H9 (cell line): ENCODE measurements around the gene SUSD2. TPM values are rescaled to one million over a fixed set of nuclear protein-coding genes. Genes with fewer than 3 reads are reported as not detected.
"Not testable (repeated sequence)": the region's sequence is repeated elsewhere in the genome, so short reads cannot be mapped to it uniquely, and the experiment has no call there.

ENCODE experiments used
- DNase-seq: peaks from one replicate; pipeline ENCODE4 v3.0.0-alpha.2; 2017
- H2AFZ ChIP-seq: one replicate; pipeline ENCODE4 v1.6.1; 2013; ENCODE audit warnings: mild to moderate bottlenecking, low read length, control low read depth, moderate library complexity
- H2AK5ac ChIP-seq: 2 replicates; pipeline ENCODE4 v1.6.1; 2013; ENCODE audit warnings: low read length, control low read depth, mixed read lengths; ENCODE audit not compliant: insufficient read length
- H2BK120ac ChIP-seq: one replicate; pipeline ENCODE4 v1.6.1; 2013; ENCODE audit warnings: low read depth, mild to moderate bottlenecking, low read length, control low read depth, inconsistent platforms; ENCODE audit not compliant: poor library complexity, severe bottlenecking
- H2BK12ac ChIP-seq: 2 replicates; pipeline ENCODE4 v1.6.1; 2013; ENCODE audit warnings: low read length, control low read depth, mixed read lengths, low read depth; ENCODE audit not compliant: insufficient read length
- H2BK15ac ChIP-seq: 2 replicates; pipeline ENCODE4 v1.6.1; 2013; ENCODE audit warnings: low read depth, low read length, control low read depth
- H2BK20ac ChIP-seq: one replicate; pipeline ENCODE4 v1.6.1; 2013; ENCODE audit warnings: low read depth, mild to moderate bottlenecking, low read length, control low read depth, inconsistent platforms; ENCODE audit not compliant: poor library complexity, severe bottlenecking
- H2BK5ac ChIP-seq: 2 replicates; pipeline ENCODE4 v1.6.1; 2013; ENCODE audit warnings: low read length, control low read depth, mixed read lengths; ENCODE audit not compliant: insufficient read length
- H3K14ac ChIP-seq: 2 replicates; pipeline ENCODE4 v1.6.1; 2013; ENCODE audit warnings: low read length, control low read depth; ENCODE audit not compliant: insufficient read depth
- H3K18ac ChIP-seq: 2 replicates; pipeline ENCODE4 v1.6.1; 2013; ENCODE audit warnings: low read depth, mild to moderate bottlenecking, mixed read lengths, low read length, control low read depth; ENCODE audit not compliant: insufficient read length
- H3K23ac ChIP-seq: 2 replicates; pipeline ENCODE4 v1.6.1; 2013; ENCODE audit warnings: low read length, control low read depth, mixed read lengths, low read depth; ENCODE audit not compliant: insufficient read length
- H3K23me2 ChIP-seq: 2 replicates; pipeline ENCODE4 v1.6.1; 2013; ENCODE audit warnings: low read depth, mild to moderate bottlenecking, mixed read lengths, low read length, control low read depth; ENCODE audit not compliant: insufficient read length, poor library complexity, severe bottlenecking
- H3K27ac ChIP-seq: 2 replicates; pipeline ENCODE4 v1.5.1; 2013; ENCODE audit warnings: low read length, control low read depth, mixed read lengths, low read depth; ENCODE audit not compliant: insufficient read length
- H3K27me3 ChIP-seq: 2 replicates; pipeline ENCODE4 v1.6.1; 2013; ENCODE audit warnings: low read length, control low read depth, inconsistent platforms; ENCODE audit not compliant: insufficient read depth
- H3K4ac ChIP-seq: 2 replicates; pipeline ENCODE4 v1.6.1; 2013; ENCODE audit warnings: low read depth, mild to moderate bottlenecking, control low read depth, inconsistent platforms, low read length, moderate library complexity
- H3K4me1 ChIP-seq: 2 replicates; pipeline ENCODE4 v1.6.1; 2013; ENCODE audit warnings: low read length, control low read depth, inconsistent platforms; ENCODE audit not compliant: insufficient read depth
- H3K4me2 ChIP-seq: 2 replicates; pipeline ENCODE4 v1.6.1; 2013; ENCODE audit warnings: low read length, control low read depth, mixed read lengths; ENCODE audit not compliant: insufficient read length, insufficient read depth
- H3K56ac ChIP-seq: 2 replicates; pipeline ENCODE4 v1.6.1; 2013; ENCODE audit warnings: low read depth, mild to moderate bottlenecking, mixed read lengths, low read length, control low read depth; ENCODE audit not compliant: insufficient read length
- H3K79me1 ChIP-seq: 2 replicates; pipeline ENCODE4 v1.6.1; 2013; ENCODE audit warnings: low read depth, mild to moderate bottlenecking, moderate library complexity, low read length, control low read depth, inconsistent platforms; ENCODE audit not compliant: insufficient read depth, poor library complexity, severe bottlenecking
- H3K79me2 ChIP-seq: 2 replicates; pipeline ENCODE4 v1.6.1; 2013; ENCODE audit warnings: low read length, control low read depth, inconsistent platforms; ENCODE audit not compliant: insufficient read depth
- H3K9ac ChIP-seq: 2 replicates; pipeline ENCODE4 v1.6.1; 2013; ENCODE audit warnings: low read length, control low read depth, mixed read lengths; ENCODE audit not compliant: insufficient read length; ENCODE audit errors: extremely low read depth
- H3K9me3 ChIP-seq: one replicate; pipeline ENCODE4 v1.6.1; 2013; ENCODE audit warnings: low read depth, low read length, inconsistent platforms; ENCODE audit not compliant: control insufficient read depth
- H3T11ph ChIP-seq: one replicate; pipeline ENCODE4 v1.6.1; 2013; ENCODE audit warnings: mild to moderate bottlenecking, low read length, control low read depth, inconsistent platforms
- H4K20me1 ChIP-seq: one replicate; pipeline ENCODE4 v1.6.1; 2013; ENCODE audit not compliant: control insufficient read depth, insufficient read length, insufficient read depth
- H4K5ac ChIP-seq: 2 replicates; pipeline ENCODE4 v1.6.1; 2013; ENCODE audit warnings: low read depth, mild to moderate bottlenecking, mixed read lengths, low read length, control low read depth; ENCODE audit not compliant: insufficient read length
- H4K8ac ChIP-seq: replicated peaks from 2 replicates; pipeline ENCODE4 v1.6.1; 2013; ENCODE audit warnings: low read length, control low read depth, mixed read lengths, low read depth; ENCODE audit not compliant: insufficient read length
- H4K91ac ChIP-seq: 2 replicates; pipeline ENCODE4 v1.6.1; 2013; ENCODE audit warnings: low read depth, mild to moderate bottlenecking, moderate library complexity, mixed read lengths, low read length, control low read depth; ENCODE audit not compliant: insufficient read length
- H3K27ac Mint-ChIP-seq, 3 experiments: 2 replicates in 2 of 3; 3 replicates in 1 of 3; pipeline ENCODE4 v1.8.0; 2020 to 2021; ENCODE audit warnings: mixed read lengths in 3 of 3, mild to moderate bottlenecking in 1 of 3, moderate library complexity in 1 of 3
- H3K27me3 Mint-ChIP-seq: 2 replicates; pipeline ENCODE4 v1.8.0; 2021; ENCODE audit warnings: low read depth, mild to moderate bottlenecking, moderate library complexity, mixed read lengths
- H3K36me3 Mint-ChIP-seq, 3 experiments: 2 replicates in 2 of 3; 3 replicates in 1 of 3; pipeline ENCODE4 v1.8.0; 2020 to 2021; ENCODE audit warnings: low read depth in 3 of 3, mixed read lengths in 3 of 3; ENCODE audit not compliant: insufficient read depth in 1 of 3
- H3K4me1 Mint-ChIP-seq, 2 experiments: 2 replicates each; pipeline ENCODE4 v1.8.0; 2020; ENCODE audit warnings: mixed read lengths in 2 of 2
- H3K4me3 Mint-ChIP-seq, 2 experiments: 2 replicates in 1 of 2; 3 replicates in 1 of 2; pipeline ENCODE4 v1.8.0; 2020 to 2021; ENCODE audit warnings: mild to moderate bottlenecking in 2 of 2, mixed read lengths in 2 of 2, moderate library complexity in 1 of 2
- H3K9me3 Mint-ChIP-seq, 2 experiments: 2 replicates in 1 of 2; 3 replicates in 1 of 2; pipeline ENCODE4 v1.8.0; 2020; ENCODE audit warnings: mild to moderate bottlenecking in 2 of 2, mixed read lengths in 2 of 2, moderate library complexity in 1 of 2
- CTCF ChIP-seq: fragments of 200-600 bp; sonication (generic); conservative IDR thresholded peaks from 3 replicates; pipeline ENCODE4 v1.8.0; 2021; ENCODE audit warnings: antibody characterized with exemption, mild to moderate bottlenecking
- WGBS: extraction: QIAGEN DNeasy Blood & Tissue Kit; methylation state at CpG from one replicate; pipeline ENCODE4 v1.1.7; 2013; ENCODE audit warnings: missing lambda C conversion rate, low lambda C conversion rate, mixed read lengths; ENCODE audit not compliant: insufficient read length; ENCODE audit errors: extremely low coverage; 5-methylcytosine and 5-hydroxymethylcytosine counted together
- total RNA-seq: library from RNA; stranded (reverse); gene quantifications from 2 replicates; pipeline ENCODE4 v1.2.1, GENCODE V29; 2021

The SUSD2 gene
- total RNA-seq, 1 experiment from 2014 or later, result 4.2 TPM

DNA sequence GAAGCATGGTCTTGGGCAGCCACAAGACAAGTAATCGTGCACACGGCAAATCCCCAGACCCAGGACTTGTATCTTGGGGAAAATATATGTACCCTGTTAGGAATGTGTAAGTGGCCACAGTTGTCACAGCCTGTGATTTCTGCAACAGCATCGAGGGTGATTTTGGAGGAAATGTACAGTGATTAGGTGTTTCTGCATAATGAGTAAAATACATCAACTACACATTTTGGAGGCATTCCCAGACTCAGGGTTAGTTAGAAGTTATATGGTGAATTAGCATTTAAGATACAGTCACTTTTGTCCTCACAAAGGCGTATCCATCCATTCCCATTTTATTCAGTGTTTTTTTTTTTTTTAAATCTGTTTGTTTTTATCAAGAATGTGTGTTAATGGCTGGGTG is 28.4 kb downstream of the SUSD2 start:
- Histone ChIP-seq H3K18ac (no peak overlapping the region), H4K91ac (no peak overlapping the region), H3K23ac (no peak overlapping the region), H2BK120ac (no peak overlapping the region), H4K8ac (no peak overlapping the region), H3K4me2 (no peak overlapping the region), H3K23me2 (no peaks in the 10 kb centered on the region), H3K9ac (no peak overlapping the region), H3K4me1 (no peaks in the 10 kb centered on the region; the same call in 1 of the 2 replicates), H4K20me1 (no peaks in the 10 kb centered on the region), H3K79me1 (no peaks in the 10 kb centered on the region), H2BK5ac (no peak overlapping the region), H3K14ac (no peak overlapping the region), H3K4ac (no peak overlapping the region), H2AK5ac (no peak overlapping the region), H3K9me3 (no peaks in the 10 kb centered on the region), H3K27ac (no peak overlapping the region), H2BK20ac (no peak overlapping the region), H3K79me2 (no peaks in the 10 kb centered on the region), H2BK12ac (no peak overlapping the region), H3K56ac (no peak overlapping the region), H2BK15ac (no peak overlapping the region), H3K27me3 (no peaks in the 10 kb centered on the region), H4K5ac (no peak overlapping the region), H3T11ph (no peak overlapping the region), H2AFZ (no peak overlapping the region)
- Mint-ChIP-seq H3K27me3 (no peaks in the 10 kb centered on the region), H3K9me3 (peaks cover 10 to 12% of the 10 kb centered on the region in 2 experiments), H3K36me3 (peaks cover 0 to 12% (median 6%) of the 10 kb centered on the region in 3 experiments; a peak in 4 of 7 replicates), H3K4me1 (peaks cover 44 to 48% of the 10 kb centered on the region in 2 experiments), H3K4me3 (no peak overlapping the region), H3K27ac (no peak overlapping the region; a peak in 1 of 7 replicates)
- no peak for DNase-seq
- no peak for TF ChIP-seq CTCF
- WGBS, result no CpG with 5 or more reads among the region's 4 CpGs

GRCh38 chr22:24210409-24210808 is 29.1 kb downstream of the SUSD2 start:
- H3K27me3 ChIP-seq, H2BK15ac ChIP-seq, H4K5ac ChIP-seq, H3K9ac ChIP-seq, H3K79me2 ChIP-seq, H3K79me1 ChIP-seq, H3K9me3 Mint-ChIP-seq, H3K4me2 ChIP-seq, H2BK120ac ChIP-seq, H2AK5ac ChIP-seq, H3K27me3 Mint-ChIP-seq, H3K56ac ChIP-seq, H3K23ac ChIP-seq, H3K36me3 Mint-ChIP-seq, H3K4me1 ChIP-seq, H2BK5ac ChIP-seq, H4K8ac ChIP-seq, H3K14ac ChIP-seq, H3K4me3 Mint-ChIP-seq, H3K4ac ChIP-seq, DNase-seq, H4K20me1 ChIP-seq, H4K91ac ChIP-seq, H3K27ac Mint-ChIP-seq, H2AFZ ChIP-seq, H3K23me2 ChIP-seq, H2BK20ac ChIP-seq, H3K27ac ChIP-seq, H2BK12ac ChIP-seq, H3K18ac ChIP-seq, H3K9me3 ChIP-seq, H3T11ph ChIP-seq: not testable (repeated sequence)
- no CpG with 5 or more reads among the region's 11 CpGs for WGBS
- H3K4me1 Mint-ChIP-seq, result peaks cover 43 to 45% of the 10 kb centered on the region in 2 experiments
